GM23338 (cell line): ENCODE measurements around the gene DMWD. TPM values are rescaled to one million over a fixed set of nuclear protein-coding genes. Genes with fewer than 3 reads are reported as not detected.

ENCODE experiments used
- ATAC-seq: fragments of 200-7000 bp; cut with Tn5 transposase; 3 replicates; pipeline ENCODE4 v1.9.1; 2020
- DNase-seq: peaks from one replicate; pipeline ENCODE4 v3.0.0-alpha.2; 2015; ENCODE audit warnings: low spot score
- H2AFZ ChIP-seq: fragments of 200-600 bp; sonication (generic); 2 replicates; pipeline ENCODE4 v1.8.0; 2016; ENCODE audit warnings: antibody characterized with exemption, mild to moderate bottlenecking, moderate library complexity
- H3F3A ChIP-seq: fragments of 200-600 bp; sonication (generic); replicated peaks from 2 replicates; pipeline ENCODE4 v1.8.0; 2017; ENCODE audit warnings: antibody characterized with exemption, mixed run types, low read depth
- H3K27ac ChIP-seq: fragments of 200-600 bp; sonication (generic); 2 replicates; pipeline ENCODE4 v1.6.1; 2016; ENCODE audit warnings: low read depth
- H3K27me3 ChIP-seq: fragments of 200-600 bp; sonication (generic); 2 replicates; pipeline ENCODE4 v1.8.0; 2016; ENCODE audit warnings: mild to moderate bottlenecking, mixed run types, moderate library complexity; ENCODE audit not compliant: insufficient read depth
- H3K36me3 ChIP-seq: fragments of 200-600 bp; sonication (generic); 2 replicates; pipeline ENCODE4 v1.8.0; 2016; ENCODE audit warnings: mild to moderate bottlenecking; ENCODE audit not compliant: insufficient read depth
- H3K4me1 ChIP-seq: fragments of 200-600 bp; sonication (generic); 2 replicates; pipeline ENCODE4 v1.8.0; 2016; ENCODE audit warnings: mild to moderate bottlenecking, moderate library complexity; ENCODE audit not compliant: insufficient read depth
- H3K4me2 ChIP-seq: fragments of 200-600 bp; sonication (generic); 2 replicates; pipeline ENCODE4 v1.7.1; 2017; ENCODE audit warnings: mixed run types
- H3K4me3 ChIP-seq: fragments of 200-600 bp; sonication (generic); 2 replicates; pipeline ENCODE4 v1.6.1; 2016; ENCODE audit warnings: mixed run types
- H3K79me2 ChIP-seq: fragments of 200-600 bp; sonication (generic); replicated peaks from 2 replicates; pipeline ENCODE4 v1.8.0; 2017; ENCODE audit warnings: mild to moderate bottlenecking; ENCODE audit not compliant: insufficient read depth
- H3K9me2 ChIP-seq: fragments of 200-600 bp; sonication (generic); 2 replicates; pipeline ENCODE4 v1.8.0; 2017; ENCODE audit not compliant: insufficient read depth
- H4K20me1 ChIP-seq: fragments of 200-600 bp; sonication (generic); replicated peaks from 2 replicates; pipeline ENCODE4 v1.8.0; 2017; ENCODE audit warnings: mild to moderate bottlenecking; ENCODE audit not compliant: insufficient read depth
- H3K27ac Mint-ChIP-seq: 2 replicates; pipeline ENCODE4 v1.8.0; 2020; ENCODE audit warnings: inconsistent platforms, mild to moderate bottlenecking, moderate library complexity, mixed read lengths
- H3K27me3 Mint-ChIP-seq: 3 replicates; pipeline ENCODE4 v1.8.0; 2022; ENCODE audit warnings: low read depth, mild to moderate bottlenecking, moderate library complexity, mixed read lengths, inconsistent platforms; ENCODE audit not compliant: insufficient read depth, poor library complexity
- H3K36me3 Mint-ChIP-seq: 3 replicates; pipeline ENCODE4 v1.8.0; 2021; ENCODE audit warnings: low read depth, mild to moderate bottlenecking, inconsistent platforms, moderate library complexity, mixed read lengths
- H3K4me1 Mint-ChIP-seq: 3 replicates; pipeline ENCODE4 v1.8.0; 2020; ENCODE audit warnings: mild to moderate bottlenecking, inconsistent platforms, mixed read lengths
- H3K4me3 Mint-ChIP-seq: 3 replicates; pipeline ENCODE4 v1.8.0; 2021; ENCODE audit warnings: moderate library complexity, mild to moderate bottlenecking, inconsistent platforms, mixed read lengths
- H3K9me3 Mint-ChIP-seq: 3 replicates; pipeline ENCODE4 v1.8.0; 2020; ENCODE audit warnings: moderate library complexity, mild to moderate bottlenecking, inconsistent platforms, mixed read lengths
- ETS1 ChIP-seq: IDR thresholded peaks from 2 replicates; pipeline ENCODE4 v1.6.1; 2016; ENCODE audit warnings: antibody characterized with exemption
- REST ChIP-seq: IDR thresholded peaks from one replicate; pipeline ENCODE4 v1.6.1; 2018; ENCODE audit warnings: antibody characterized with exemption; ENCODE audit not compliant: unreplicated experiment
- ZNF114 ChIP-seq: fragments of 250-450 bp; sonication (Bioruptor Pico); IDR thresholded peaks from 2 replicates; pipeline ENCODE4 v1.5.0; 2020; ENCODE audit warnings: mild to moderate bottlenecking, moderate library complexity
- ZNF331 ChIP-seq: fragments of 250-450 bp; sonication (Bioruptor Pico); IDR thresholded peaks from 2 replicates; pipeline ENCODE4 v1.5.0; 2020; ENCODE audit warnings: low read depth, mild to moderate bottlenecking, moderate library complexity
- polyA plus RNA-seq: library from polyadenylated mRNA; unstranded; fragments of >200 nt; fragmentation: Nextera tagmentation; extraction: Ambion mirVana; gene quantifications from 2 replicates; pipeline ENCODE4 v1.2.1, GENCODE V29; 2016
- total RNA-seq: library from RNA; depleted of rRNA; stranded (reverse); fragments of >200 nt; shearing (Covaris generic); gene quantifications from 2 replicates; pipeline ENCODE4 v1.2.3, GENCODE V29; 2014

Gene DMWD
- total and polyA plus RNA-seq, 2 experiments from 2014 or later: 12.1 to 45.6 TPM

GRCh38 chr19:45814166-45814780 lies 21.6 kb upstream of the DMWD start (continued):
- TF ChIP-seq REST (no peak), ETS1 (no peak), ZNF114 (no peak), ZNF331 (CRISPR knock-in tag) (no peak)

- Mint-ChIP-seq H3K27me3 (peaks cover 19% of the 10 kb centered on the region), H3K36me3 (peaks cover 5% of the 10 kb centered on the region; the same call in 2 of the 3 replicates), H3K9me3 (no peaks in the 10 kb centered on the region), H3K27ac (no peak overlapping the region), H3K4me3 (no peak overlapping the region; the same call in 2 of the 3 replicates), H3K4me1 (peaks cover 16% of the 10 kb centered on the region)
- Histone ChIP-seq H3K4me2 (no peak overlapping the region), H3K36me3 (no peaks in the 10 kb centered on the region), H3K27ac (no peak overlapping the region), H3K4me3 (no peak overlapping the region), H2AFZ (no peak overlapping the region), H4K20me1 (no peaks in the 10 kb centered on the region), H3K4me1 (peaks cover 16% of the 10 kb centered on the region), H3K9me2 (no peaks in the 10 kb centered on the region), H3K27me3 (no peaks in the 10 kb centered on the region), H3F3A (peaks cover 24% of the 10 kb centered on the region; the same call in 1 of the 2 replicates), H3K79me2 (no peaks in the 10 kb centered on the region)
- DNase-seq (no peak), ATAC-seq (no peak)
- no peak for TF ChIP-seq REST
Observed at GRCh38 chr19:45812297-45812696, 19.7 kb upstream of the DMWD start.
